Measurements from ENCODE around the gene AURKAIP1.
"Not testable (repeated sequence)": the region's sequence is repeated elsewhere in the genome, so short reads cannot be mapped to it uniquely, and the experiment has no call there.

The AURKAIP1 gene

GRCh38 chr1:1374929-1375662 lies at the start of gene AURKAIP1:
Gene AURKAIP1 (minus strand): TSS chr1:1375207. CDS start chr1:1374756, 451 bp downstream.
- DNase-seq = peak; percentile 91 to 95

- DNase-seq = no peak
These were observed 49.7 kb upstream of the AURKAIP1 start for GRCh38 chr1:1424707-1425106.

GRCh38 chr1:1423245-1423597 lies 48.2 kb upstream of the AURKAIP1 start:
- DNase-seq = no peak

GRCh38 chr1:1422465-1423244 lies 47.6 kb upstream of the AURKAIP1 start:
- no peak for DNase-seq

GRCh38 chr1:1421907-1422464 lies 47.0 kb upstream of the AURKAIP1 start:
- no peak for DNase-seq

GRCh38 chr1:1421147-1421906 lies 46.3 kb upstream of the AURKAIP1 start, which contains the start of gene ANKRD65:
Gene ANKRD65 (minus strand): TSS chr1:1421276. CDS start chr1:1421005, 271 bp downstream.
- DNase-seq = no peak

GRCh38 chr1:1420654-1421141 lies 45.7 kb upstream of the AURKAIP1 start:
- no peak for DNase-seq

- DNase-seq = no peak
These were observed 45.0 kb upstream of the AURKAIP1 start for GRCh38 chr1:1419813-1420653.

- no peak for DNase-seq
These were observed 44.4 kb upstream of the AURKAIP1 start for GRCh38 chr1:1419363-1419812.

GRCh38 chr1:1418464-1419362 lies 43.7 kb upstream of the AURKAIP1 start:
- no peak for DNase-seq

GRCh38 chr1:1417825-1418463 lies 42.9 kb upstream of the AURKAIP1 start:
- DNase-seq = not testable (repeated sequence)

- DNase-seq = not testable (repeated sequence)
These were observed 42.4 kb upstream of the AURKAIP1 start for GRCh38 chr1:1417396-1417795.

- no peak for DNase-seq
These were observed 40.7 kb upstream of the AURKAIP1 start for GRCh38 chr1:1415751-1416150.

GRCh38 chr1:1412311-1412902 lies 37.4 kb upstream of the AURKAIP1 start:
- not testable (repeated sequence) for DNase-seq

GRCh38 chr1:1411626-1412025 lies 36.6 kb upstream of the AURKAIP1 start:
- DNase-seq = no peak

- not testable (repeated sequence) for DNase-seq
These were observed 35.2 kb upstream of the AURKAIP1 start for GRCh38 chr1:1410238-1410637.

GRCh38 chr1:1407636-1408318 lies 32.8 kb upstream of the AURKAIP1 start:
- DNase-seq = no peak

- DNase-seq = peak; percentile 93 to 94
These were observed 32.0 kb upstream of the AURKAIP1 start, which contains the start of gene MRPL20 for GRCh38 chr1:1406821-1407635. Gene MRPL20 (minus strand): TSS chr1:1407293. CDS start chr1:1407217, 76 bp downstream.
